Measurements from ENCODE around the gene SNHG17.

SNHG17 gene

GRCh38 chr20:38428800-38429199 is 6.3 kb downstream of the SNHG17 start:
- TF ChIP-seq, protein P1, sequence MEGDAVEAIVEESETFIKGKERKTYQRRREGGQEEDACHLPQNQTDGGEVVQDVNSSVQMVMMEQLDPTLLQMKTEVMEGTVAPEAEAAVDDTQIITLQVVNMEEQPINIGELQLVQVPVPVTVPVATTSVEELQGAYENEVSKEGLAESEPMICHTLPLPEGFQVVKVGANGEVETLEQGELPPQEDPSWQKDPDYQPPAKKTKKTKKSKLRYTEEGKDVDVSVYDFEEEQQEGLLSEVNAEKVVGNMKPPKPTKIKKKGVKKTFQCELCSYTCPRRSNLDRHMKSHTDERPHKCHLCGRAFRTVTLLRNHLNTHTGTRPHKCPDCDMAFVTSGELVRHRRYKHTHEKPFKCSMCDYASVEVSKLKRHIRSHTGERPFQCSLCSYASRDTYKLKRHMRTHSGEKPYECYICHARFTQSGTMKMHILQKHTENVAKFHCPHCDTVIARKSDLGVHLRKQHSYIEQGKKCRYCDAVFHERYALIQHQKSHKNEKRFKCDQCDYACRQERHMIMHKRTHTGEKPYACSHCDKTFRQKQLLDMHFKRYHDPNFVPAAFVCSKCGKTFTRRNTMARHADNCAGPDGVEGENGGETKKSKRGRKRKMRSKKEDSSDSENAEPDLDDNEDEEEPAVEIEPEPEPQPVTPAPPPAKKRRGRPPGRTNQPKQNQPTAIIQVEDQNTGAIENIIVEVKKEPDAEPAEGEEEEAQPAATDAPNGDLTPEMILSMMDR (IDR thresholded peaks at IDR 0.05; ENCODE audit: unreplicated experiment in 3 of 3): no peak
- Mint-ChIP-seq H3K9me3 (peaks cover 3% of the 10 kb centered on the region), H3K4me1 (peaks cover 23% of the 10 kb centered on the region), H3K4me3 (no peak overlapping the region), H3K27ac (peak overlapping the region in 1 of 3 experiments; percentile 29), H3K36me3 (ENCODE audit: low read depth) (peaks cover 87% of the 10 kb centered on the region), H3K27me3 (ENCODE audit: low read depth) (no peaks in the 10 kb centered on the region)

- H3K27me3 Mint-ChIP-seq (ENCODE audit: low read depth): no peaks in the 10 kb centered on the region
- peaks cover 19% of the 10 kb centered on the region for H3K4me1 Mint-ChIP-seq
- H3K4me3 Mint-ChIP-seq: no peak overlapping the region
- TF ChIP-seq, protein P1 (IDR thresholded peaks at IDR 0.05; ENCODE audit: unreplicated experiment in 3 of 3): no peak
- H3K9me3 Mint-ChIP-seq: peaks cover 3% of the 10 kb centered on the region
- H3K36me3 Mint-ChIP-seq (ENCODE audit: low read depth): peaks cover 85% of the 10 kb centered on the region
- H3K27ac Mint-ChIP-seq: no peak overlapping the region
Observed at GRCh38 chr20:38427655-38428023, 7.5 kb downstream of the SNHG17 start.

GRCh38 chr20:38426006-38426897 is 8.9 kb downstream of the SNHG17 start:
- H3K36me3 Mint-ChIP-seq (ENCODE audit: low read depth): peaks cover 85% of the 10 kb centered on the region
- no peak overlapping the region for H3K27ac Mint-ChIP-seq
- TF ChIP-seq, protein P1 (IDR thresholded peaks at IDR 0.05; ENCODE audit: unreplicated experiment in 3 of 3): no peak
- H3K4me1 Mint-ChIP-seq: peaks cover 12% of the 10 kb centered on the region
- H3K27me3 Mint-ChIP-seq (ENCODE audit: low read depth): no peaks in the 10 kb centered on the region
- H3K9me3 Mint-ChIP-seq: no peaks in the 10 kb centered on the region
- H3K4me3 Mint-ChIP-seq: no peak overlapping the region

- Mint-ChIP-seq H3K27me3 (ENCODE audit: low read depth) (no peaks in the 10 kb centered on the region), H3K4me1 (peaks cover 12% of the 10 kb centered on the region), H3K9me3 (no peaks in the 10 kb centered on the region), H3K27ac (no peak overlapping the region), H3K36me3 (ENCODE audit: low read depth) (peaks cover 89% of the 10 kb centered on the region), H3K4me3 (no peak overlapping the region)
- TF ChIP-seq, protein P1 (IDR thresholded peaks at IDR 0.05; ENCODE audit: unreplicated experiment in 3 of 3): no peak
Observed at GRCh38 chr20:38424401-38424800, 10.7 kb downstream of the SNHG17 start.

DNA sequence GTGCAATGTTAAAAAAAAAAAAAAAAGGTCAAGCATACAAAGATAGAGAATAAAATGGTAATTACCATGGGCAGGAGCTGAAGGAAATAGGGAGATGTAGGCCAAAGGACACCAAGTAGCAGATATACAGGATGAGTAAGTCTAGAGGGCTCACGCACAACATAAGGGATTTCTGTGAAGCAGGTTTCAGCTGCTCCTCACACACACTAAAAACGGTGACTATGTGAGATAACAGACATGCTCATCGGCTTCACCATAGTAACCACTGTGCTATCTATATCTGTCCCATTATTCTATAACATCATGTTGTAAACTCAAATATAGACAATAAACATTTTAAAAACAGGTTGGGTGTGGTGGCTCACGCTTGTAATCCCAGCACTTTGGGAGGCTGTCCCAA is 11.6 kb downstream of the SNHG17 start:
- no peaks in the 10 kb centered on the region for H3K27me3 Mint-ChIP-seq (ENCODE audit: low read depth)

More for the DNA sequence above, 11.6 kb downstream of the SNHG17 start:
- no peaks in the 10 kb centered on the region for H3K9me3 Mint-ChIP-seq
- peaks cover 87% of the 10 kb centered on the region for H3K36me3 Mint-ChIP-seq (ENCODE audit: low read depth)
- peaks cover 8% of the 10 kb centered on the region for H3K4me1 Mint-ChIP-seq
- no peak overlapping the region for H3K27ac Mint-ChIP-seq
- TF ChIP-seq, protein P1 (IDR thresholded peaks at IDR 0.05; ENCODE audit: unreplicated experiment in 3 of 3): no peak
- H3K4me3 Mint-ChIP-seq: no peak overlapping the region

All from nephron (organoid).